NB4 (cell line): ENCODE measurements around the gene RPL36.

Source experiments
- MYC ChIP-seq: IDR thresholded peaks from 2 replicates; pipeline ENCODE4 v1.6.1; 2011; ENCODE audit warnings: low read depth, low read length
- POLR2A ChIP-seq: IDR thresholded peaks from 2 replicates; pipeline ENCODE4 v1.6.1; 2011; ENCODE audit warnings: mild to moderate bottlenecking; ENCODE audit not compliant: insufficient read length; ENCODE audit errors: extremely low read depth
- TF ChIP-seq, protein P1 (sequence below): IDR thresholded peaks from one replicate; pipeline ENCODE4 v1.5.1; 2012; ENCODE audit warnings: low read depth, low read length
- TF ChIP-seq, protein P2 (sequence below): IDR thresholded peaks from 2 replicates; pipeline ENCODE4 v1.6.1; 2011; ENCODE audit warnings: low read depth, low read length

DNA sequence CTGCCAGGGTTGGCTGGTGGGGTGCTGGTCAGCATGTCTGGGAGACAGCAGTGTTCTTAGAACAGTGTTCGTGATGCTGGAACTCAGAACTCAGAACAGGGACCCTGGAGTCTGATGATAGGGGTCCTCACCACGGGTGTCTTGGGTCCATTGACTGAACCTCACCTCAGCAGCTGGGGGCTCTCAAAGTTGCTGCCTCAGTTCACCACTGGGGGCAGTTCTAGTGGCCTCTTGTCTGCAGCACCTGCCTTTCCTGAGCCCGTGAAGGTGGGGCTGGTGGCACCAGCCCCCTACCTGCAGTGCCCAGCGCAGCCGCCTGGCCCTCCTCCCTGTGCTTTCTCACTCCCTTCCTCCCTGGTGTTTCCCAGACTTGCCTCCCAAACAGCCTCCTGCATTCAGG, 38.7 kb upstream of the RPL36 start:
- TF ChIP-seq, protein P1, sequence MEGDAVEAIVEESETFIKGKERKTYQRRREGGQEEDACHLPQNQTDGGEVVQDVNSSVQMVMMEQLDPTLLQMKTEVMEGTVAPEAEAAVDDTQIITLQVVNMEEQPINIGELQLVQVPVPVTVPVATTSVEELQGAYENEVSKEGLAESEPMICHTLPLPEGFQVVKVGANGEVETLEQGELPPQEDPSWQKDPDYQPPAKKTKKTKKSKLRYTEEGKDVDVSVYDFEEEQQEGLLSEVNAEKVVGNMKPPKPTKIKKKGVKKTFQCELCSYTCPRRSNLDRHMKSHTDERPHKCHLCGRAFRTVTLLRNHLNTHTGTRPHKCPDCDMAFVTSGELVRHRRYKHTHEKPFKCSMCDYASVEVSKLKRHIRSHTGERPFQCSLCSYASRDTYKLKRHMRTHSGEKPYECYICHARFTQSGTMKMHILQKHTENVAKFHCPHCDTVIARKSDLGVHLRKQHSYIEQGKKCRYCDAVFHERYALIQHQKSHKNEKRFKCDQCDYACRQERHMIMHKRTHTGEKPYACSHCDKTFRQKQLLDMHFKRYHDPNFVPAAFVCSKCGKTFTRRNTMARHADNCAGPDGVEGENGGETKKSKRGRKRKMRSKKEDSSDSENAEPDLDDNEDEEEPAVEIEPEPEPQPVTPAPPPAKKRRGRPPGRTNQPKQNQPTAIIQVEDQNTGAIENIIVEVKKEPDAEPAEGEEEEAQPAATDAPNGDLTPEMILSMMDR, result no peak
- TF ChIP-seq POLR2A (no peak), MYC (no peak)
- TF ChIP-seq, protein P2, sequence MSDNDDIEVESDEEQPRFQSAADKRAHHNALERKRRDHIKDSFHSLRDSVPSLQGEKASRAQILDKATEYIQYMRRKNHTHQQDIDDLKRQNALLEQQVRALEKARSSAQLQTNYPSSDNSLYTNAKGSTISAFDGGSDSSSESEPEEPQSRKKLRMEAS, result no peak
